Measurements from ENCODE around the gene CBX7. TPM values are rescaled to one million over a fixed set of nuclear protein-coding genes. Genes with fewer than 3 reads are reported as not detected.

CBX7 gene
- total and polyA plus RNA-seq, 2 experiments from 2014 or later: 2.6 to 11.5 TPM

- ATAC-seq: no peak
- H3K4me2 ChIP-seq: no peak overlapping the region
- no peaks in the 10 kb centered on the region for H3K9me2 ChIP-seq (ENCODE audit: insufficient read depth)
- no peak overlapping the region for H2AFZ ChIP-seq
- Mint-ChIP-seq H3K36me3 (ENCODE audit: low read depth) (peaks cover 2% of the 10 kb centered on the region; the same call in 1 of the 3 replicates), H3K9me3 (peaks cover 5% of the 10 kb centered on the region; the same call in 2 of the 3 replicates), H3K4me1 (peaks cover 66% of the 10 kb centered on the region), H3K27me3 (ENCODE audit: insufficient read depth, low read depth, poor library complexity) (peaks cover 19% of the 10 kb centered on the region), H3K4me3 (no peak overlapping the region; the same call in 2 of the 3 replicates), H3K27ac (peak overlapping the region; percentile 75)
- H3K4me3 ChIP-seq: no peak overlapping the region
- H3K27ac ChIP-seq (ENCODE audit: low read depth): no peak overlapping the region
- no peaks in the 10 kb centered on the region for H3K27me3 ChIP-seq (ENCODE audit: insufficient read depth)
- no peaks in the 10 kb centered on the region for H4K20me1 ChIP-seq (replicated peaks; ENCODE audit: insufficient read depth)
- DNase-seq (ENCODE audit: low spot score): no peak
- H3K36me3 ChIP-seq (ENCODE audit: insufficient read depth): no peaks in the 10 kb centered on the region
- no peaks in the 10 kb centered on the region for H3K79me2 ChIP-seq (replicated peaks; ENCODE audit: insufficient read depth)
- no peak for TF ChIP-seq CTCF (conservative IDR thresholded peaks at IDR 0.05; ENCODE audit: low read depth in 2 of 2)
- no peak for TF ChIP-seq ETS1 (IDR thresholded peaks at IDR 0.05)
- no peak for TF ChIP-seq ZNF114 (CRISPR knock-in tag; IDR thresholded peaks at IDR 0.05)
- TF ChIP-seq EZH2 (IDR thresholded peaks at IDR 0.05; ENCODE audit: low read depth, unreplicated experiment): no peak
- no peak for TF ChIP-seq JUNB (IDR thresholded peaks at IDR 0.05; ENCODE audit: unreplicated experiment)
- no peak for TF ChIP-seq STAT1 (IDR thresholded peaks at IDR 0.05; ENCODE audit: unreplicated experiment)
- TF ChIP-seq CREB1 (CRISPR knock-in tag; IDR thresholded peaks at IDR 0.05; ENCODE audit: low read depth): no peak
- no peak for TF ChIP-seq NANOG (IDR thresholded peaks at IDR 0.05; ENCODE audit: borderline replicate concordance)
- no peak for TF ChIP-seq ZNF462 (CRISPR knock-in tag; IDR thresholded peaks at IDR 0.05)
- TF ChIP-seq ZNF331 (CRISPR knock-in tag; IDR thresholded peaks at IDR 0.05; ENCODE audit: low read depth): no peak
- no peak for TF ChIP-seq EZH2phosphoT487 (IDR thresholded peaks at IDR 0.05; ENCODE audit: unreplicated experiment)
- TF ChIP-seq, protein P1, sequence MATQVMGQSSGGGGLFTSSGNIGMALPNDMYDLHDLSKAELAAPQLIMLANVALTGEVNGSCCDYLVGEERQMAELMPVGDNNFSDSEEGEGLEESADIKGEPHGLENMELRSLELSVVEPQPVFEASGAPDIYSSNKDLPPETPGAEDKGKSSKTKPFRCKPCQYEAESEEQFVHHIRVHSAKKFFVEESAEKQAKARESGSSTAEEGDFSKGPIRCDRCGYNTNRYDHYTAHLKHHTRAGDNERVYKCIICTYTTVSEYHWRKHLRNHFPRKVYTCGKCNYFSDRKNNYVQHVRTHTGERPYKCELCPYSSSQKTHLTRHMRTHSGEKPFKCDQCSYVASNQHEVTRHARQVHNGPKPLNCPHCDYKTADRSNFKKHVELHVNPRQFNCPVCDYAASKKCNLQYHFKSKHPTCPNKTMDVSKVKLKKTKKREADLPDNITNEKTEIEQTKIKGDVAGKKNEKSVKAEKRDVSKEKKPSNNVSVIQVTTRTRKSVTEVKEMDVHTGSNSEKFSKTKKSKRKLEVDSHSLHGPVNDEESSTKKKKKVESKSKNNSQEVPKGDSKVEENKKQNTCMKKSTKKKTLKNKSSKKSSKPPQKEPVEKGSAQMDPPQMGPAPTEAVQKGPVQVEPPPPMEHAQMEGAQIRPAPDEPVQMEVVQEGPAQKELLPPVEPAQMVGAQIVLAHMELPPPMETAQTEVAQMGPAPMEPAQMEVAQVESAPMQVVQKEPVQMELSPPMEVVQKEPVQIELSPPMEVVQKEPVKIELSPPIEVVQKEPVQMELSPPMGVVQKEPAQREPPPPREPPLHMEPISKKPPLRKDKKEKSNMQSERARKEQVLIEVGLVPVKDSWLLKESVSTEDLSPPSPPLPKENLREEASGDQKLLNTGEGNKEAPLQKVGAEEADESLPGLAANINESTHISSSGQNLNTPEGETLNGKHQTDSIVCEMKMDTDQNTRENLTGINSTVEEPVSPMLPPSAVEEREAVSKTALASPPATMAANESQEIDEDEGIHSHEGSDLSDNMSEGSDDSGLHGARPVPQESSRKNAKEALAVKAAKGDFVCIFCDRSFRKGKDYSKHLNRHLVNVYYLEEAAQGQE (IDR thresholded peaks at IDR 0.05; ENCODE audit: unreplicated experiment): no peak
- no peak for TF ChIP-seq POLR2AphosphoS5 (IDR thresholded peaks at IDR 0.05; ENCODE audit: low read depth)
- H3K4me1 ChIP-seq (ENCODE audit: insufficient read depth): peaks cover 44% of the 10 kb centered on the region
- peaks cover 17% of the 10 kb centered on the region for H3F3A ChIP-seq (replicated peaks; ENCODE audit: low read depth)
Measured at GRCh38 chr22:39178206-39179111, 26.0 kb upstream of the CBX7 start.

Data from GM23338 (cell line).